ENCODE data around the gene KRT33A. TPM values are rescaled to one million over a fixed set of nuclear protein-coding genes. Genes with fewer than 3 reads are reported as not detected.

KRT33A gene
- total and polyA plus RNA-seq, 2 experiments from 2014 or later = not detected

DNA sequence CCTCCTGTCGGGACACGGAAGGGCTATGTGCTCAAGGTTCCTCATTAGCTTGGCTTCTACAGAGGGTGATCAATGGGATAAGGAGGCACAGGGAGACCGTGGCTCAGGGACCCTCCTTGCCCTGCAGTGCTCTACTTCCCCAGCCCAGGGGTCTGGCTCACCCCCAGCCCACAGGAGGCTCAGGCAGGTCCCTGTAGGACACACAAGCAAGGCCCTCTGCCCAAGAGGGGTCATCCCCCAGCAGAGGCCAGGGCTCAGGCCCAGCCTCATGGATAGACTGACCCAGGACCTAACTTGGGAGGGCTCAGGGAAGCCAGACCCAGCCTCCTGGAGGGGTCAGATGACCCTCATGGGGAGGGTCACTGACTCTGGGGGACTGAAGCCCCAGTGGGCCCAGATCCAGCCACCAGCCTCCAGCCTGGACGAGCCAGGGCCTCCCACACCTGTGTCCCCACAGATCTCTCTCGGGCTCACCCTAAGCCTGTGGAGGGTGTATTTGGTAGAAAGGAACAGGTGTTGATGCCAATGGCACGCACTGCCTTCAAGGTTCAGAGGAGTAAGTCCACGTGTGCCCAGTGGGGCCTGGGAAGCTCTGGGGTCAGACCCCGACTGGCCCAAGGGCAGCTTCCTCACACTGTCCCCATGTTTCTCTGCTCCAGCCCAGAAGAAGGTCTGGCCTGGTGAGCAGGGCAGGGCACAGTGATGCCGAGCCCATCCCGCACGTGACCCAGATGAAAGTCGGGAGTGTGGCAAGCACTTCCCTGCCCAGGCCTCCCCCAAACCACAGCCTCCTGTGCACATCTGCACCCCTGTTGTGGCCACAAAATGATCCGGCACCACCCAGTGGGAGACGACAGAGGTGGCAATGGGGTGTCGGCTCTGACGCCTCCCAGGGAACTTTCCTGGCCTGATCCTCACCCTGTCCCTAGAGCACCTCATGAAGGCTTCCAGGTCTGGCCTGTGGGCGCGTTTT is 24.2 kb downstream of the KRT33A start (continued):
- TF ChIP-seq, protein P1, sequence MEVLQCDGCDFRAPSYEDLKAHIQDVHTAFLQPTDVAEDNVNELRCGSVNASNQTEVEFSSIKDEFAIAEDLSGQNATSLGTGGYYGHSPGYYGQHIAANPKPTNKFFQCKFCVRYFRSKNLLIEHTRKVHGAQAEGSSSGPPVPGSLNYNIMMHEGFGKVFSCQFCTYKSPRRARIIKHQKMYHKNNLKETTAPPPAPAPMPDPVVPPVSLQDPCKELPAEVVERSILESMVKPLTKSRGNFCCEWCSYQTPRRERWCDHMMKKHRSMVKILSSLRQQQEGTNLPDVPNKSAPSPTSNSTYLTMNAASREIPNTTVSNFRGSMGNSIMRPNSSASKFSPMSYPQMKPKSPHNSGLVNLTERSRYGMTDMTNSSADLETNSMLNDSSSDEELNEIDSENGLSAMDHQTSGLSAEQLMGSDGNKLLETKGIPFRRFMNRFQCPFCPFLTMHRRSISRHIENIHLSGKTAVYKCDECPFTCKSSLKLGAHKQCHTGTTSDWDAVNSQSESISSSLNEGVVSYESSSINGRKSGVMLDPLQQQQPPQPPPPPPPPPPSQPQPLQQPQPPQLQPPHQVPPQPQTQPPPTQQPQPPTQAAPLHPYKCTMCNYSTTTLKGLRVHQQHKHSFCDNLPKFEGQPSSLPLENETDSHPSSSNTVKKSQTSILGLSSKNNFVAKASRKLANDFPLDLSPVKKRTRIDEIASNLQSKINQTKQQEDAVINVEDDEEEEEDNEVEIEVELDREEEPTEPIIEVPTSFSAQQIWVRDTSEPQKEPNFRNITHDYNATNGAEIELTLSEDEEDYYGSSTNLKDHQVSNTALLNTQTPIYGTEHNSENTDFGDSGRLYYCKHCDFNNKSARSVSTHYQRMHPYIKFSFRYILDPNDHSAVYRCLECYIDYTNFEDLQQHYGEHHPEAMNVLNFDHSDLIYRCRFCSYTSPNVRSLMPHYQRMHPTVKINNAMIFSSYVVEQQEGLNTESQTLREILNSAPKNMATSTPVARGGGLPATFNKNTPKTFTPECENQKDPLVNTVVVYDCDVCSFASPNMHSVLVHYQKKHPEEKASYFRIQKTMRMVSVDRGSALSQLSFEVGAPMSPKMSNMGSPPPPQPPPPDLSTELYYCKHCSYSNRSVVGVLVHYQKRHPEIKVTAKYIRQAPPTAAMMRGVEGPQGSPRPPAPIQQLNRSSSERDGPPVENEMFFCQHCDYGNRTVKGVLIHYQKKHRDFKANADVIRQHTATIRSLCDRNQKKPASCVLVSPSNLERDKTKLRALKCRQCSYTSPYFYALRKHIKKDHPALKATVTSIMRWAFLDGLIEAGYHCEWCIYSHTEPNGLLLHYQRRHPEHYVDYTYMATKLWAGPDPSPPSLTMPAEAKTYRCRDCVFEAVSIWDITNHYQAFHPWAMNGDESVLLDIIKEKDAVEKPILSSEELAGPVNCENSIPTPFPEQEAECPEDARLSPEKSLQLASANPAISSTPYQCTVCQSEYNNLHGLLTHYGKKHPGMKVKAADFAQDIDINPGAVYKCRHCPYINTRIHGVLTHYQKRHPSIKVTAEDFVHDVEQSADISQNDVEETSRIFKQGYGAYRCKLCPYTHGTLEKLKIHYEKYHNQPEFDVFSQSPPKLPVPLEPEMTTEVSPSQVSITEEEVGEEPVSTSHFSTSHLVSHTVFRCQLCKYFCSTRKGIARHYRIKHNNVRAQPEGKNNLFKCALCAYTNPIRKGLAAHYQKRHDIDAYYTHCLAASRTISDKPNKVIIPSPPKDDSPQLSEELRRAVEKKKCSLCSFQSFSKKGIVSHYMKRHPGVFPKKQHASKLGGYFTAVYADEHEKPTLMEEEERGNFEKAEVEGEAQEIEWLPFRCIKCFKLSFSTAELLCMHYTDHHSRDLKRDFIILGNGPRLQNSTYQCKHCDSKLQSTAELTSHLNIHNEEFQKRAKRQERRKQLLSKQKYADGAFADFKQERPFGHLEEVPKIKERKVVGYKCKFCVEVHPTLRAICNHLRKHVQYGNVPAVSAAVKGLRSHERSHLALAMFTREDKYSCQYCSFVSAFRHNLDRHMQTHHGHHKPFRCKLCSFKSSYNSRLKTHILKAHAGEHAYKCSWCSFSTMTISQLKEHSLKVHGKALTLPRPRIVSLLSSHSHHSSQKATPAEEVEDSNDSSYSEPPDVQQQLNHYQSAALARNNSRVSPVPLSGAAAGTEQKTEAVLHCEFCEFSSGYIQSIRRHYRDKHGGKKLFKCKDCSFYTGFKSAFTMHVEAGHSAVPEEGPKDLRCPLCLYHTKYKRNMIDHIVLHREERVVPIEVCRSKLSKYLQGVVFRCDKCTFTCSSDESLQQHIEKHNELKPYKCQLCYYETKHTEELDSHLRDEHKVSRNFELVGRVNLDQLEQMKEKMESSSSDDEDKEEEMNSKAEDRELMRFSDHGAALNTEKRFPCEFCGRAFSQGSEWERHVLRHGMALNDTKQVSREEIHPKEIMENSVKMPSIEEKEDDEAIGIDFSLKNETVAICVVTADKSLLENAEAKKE (CRISPR knock-in tag; IDR thresholded peaks at IDR 0.05) = no peak
- no peak for TF ChIP-seq POLR2AphosphoS5 (IDR thresholded peaks at IDR 0.05; ENCODE audit: low read depth)
- TF ChIP-seq, protein P2, sequence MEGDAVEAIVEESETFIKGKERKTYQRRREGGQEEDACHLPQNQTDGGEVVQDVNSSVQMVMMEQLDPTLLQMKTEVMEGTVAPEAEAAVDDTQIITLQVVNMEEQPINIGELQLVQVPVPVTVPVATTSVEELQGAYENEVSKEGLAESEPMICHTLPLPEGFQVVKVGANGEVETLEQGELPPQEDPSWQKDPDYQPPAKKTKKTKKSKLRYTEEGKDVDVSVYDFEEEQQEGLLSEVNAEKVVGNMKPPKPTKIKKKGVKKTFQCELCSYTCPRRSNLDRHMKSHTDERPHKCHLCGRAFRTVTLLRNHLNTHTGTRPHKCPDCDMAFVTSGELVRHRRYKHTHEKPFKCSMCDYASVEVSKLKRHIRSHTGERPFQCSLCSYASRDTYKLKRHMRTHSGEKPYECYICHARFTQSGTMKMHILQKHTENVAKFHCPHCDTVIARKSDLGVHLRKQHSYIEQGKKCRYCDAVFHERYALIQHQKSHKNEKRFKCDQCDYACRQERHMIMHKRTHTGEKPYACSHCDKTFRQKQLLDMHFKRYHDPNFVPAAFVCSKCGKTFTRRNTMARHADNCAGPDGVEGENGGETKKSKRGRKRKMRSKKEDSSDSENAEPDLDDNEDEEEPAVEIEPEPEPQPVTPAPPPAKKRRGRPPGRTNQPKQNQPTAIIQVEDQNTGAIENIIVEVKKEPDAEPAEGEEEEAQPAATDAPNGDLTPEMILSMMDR (conservative IDR thresholded peaks at IDR 0.05; ENCODE audit: low read depth in 2 of 2) = no peak; a peak in 1 of 4 replicates

DNA sequence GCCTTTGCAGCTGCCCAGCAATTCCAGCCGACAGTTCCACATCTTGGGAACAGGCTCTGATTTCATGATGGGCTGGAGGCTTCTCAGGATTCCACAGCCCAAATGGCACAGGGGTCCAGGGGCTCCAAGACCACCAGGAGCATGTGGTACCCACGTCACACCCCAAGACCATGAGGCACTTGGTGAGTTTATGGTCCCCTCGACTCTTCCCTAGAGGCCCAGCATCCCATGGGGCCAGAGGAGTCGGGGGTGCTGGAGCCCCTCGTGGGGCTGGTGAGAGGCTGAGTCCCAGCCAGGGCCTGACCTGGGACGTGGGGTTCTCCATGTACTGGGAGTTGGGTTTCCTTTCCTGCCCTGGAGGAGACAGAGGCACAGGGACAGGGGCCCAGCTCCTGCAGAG is 25.0 kb downstream of the KRT33A start:
- H3K36me3 Mint-ChIP-seq (ENCODE audit: low read depth) = no peaks in the 10 kb centered on the region
- Histone ChIP-seq H3K4me2 (no peak overlapping the region), H3F3A (replicated peaks; ENCODE audit: low read depth) (no peaks in the 10 kb centered on the region), H3K4me3 (no peak overlapping the region), H3K27me3 (ENCODE audit: insufficient read depth) (no peaks in the 10 kb centered on the region), H3K36me3 (ENCODE audit: insufficient read depth) (no peaks in the 10 kb centered on the region), H2AFZ (no peak overlapping the region), H3K9me2 (ENCODE audit: insufficient read depth) (no peaks in the 10 kb centered on the region), H3K4me1 (ENCODE audit: insufficient read depth) (no peaks in the 10 kb centered on the region), H3K27ac (ENCODE audit: low read depth) (no peak overlapping the region), H3K79me2 (replicated peaks; ENCODE audit: insufficient read depth) (no peaks in the 10 kb centered on the region), H4K20me1 (replicated peaks; ENCODE audit: insufficient read depth) (no peaks in the 10 kb centered on the region)
- DNase-seq (ENCODE audit: low spot score) (no peak), ATAC-seq (no peak)
- H3K4me3 Mint-ChIP-seq = no peak overlapping the region
- H3K9me3 Mint-ChIP-seq = no peaks in the 10 kb centered on the region; the same call in 2 of the 3 replicates
- H3K4me1 Mint-ChIP-seq = no peaks in the 10 kb centered on the region; the same call in 2 of the 3 replicates
- peaks cover 11% of the 10 kb centered on the region for H3K27me3 Mint-ChIP-seq (ENCODE audit: insufficient read depth, low read depth, poor library complexity)
- H3K27ac Mint-ChIP-seq = no peak overlapping the region
- TF ChIP-seq POLR2AphosphoS5 (IDR thresholded peaks at IDR 0.05; ENCODE audit: low read depth) (no peak), CREB1 (CRISPR knock-in tag; IDR thresholded peaks at IDR 0.05; ENCODE audit: low read depth) (no peak), EZH2phosphoT487 (IDR thresholded peaks at IDR 0.05; ENCODE audit: unreplicated experiment) (no peak), STAT1 (IDR thresholded peaks at IDR 0.05; ENCODE audit: unreplicated experiment) (no peak), EZH2 (IDR thresholded peaks at IDR 0.05; ENCODE audit: low read depth, unreplicated experiment) (no peak), ZNF331 (CRISPR knock-in tag; IDR thresholded peaks at IDR 0.05; ENCODE audit: low read depth) (no peak)
- TF ChIP-seq, protein P3, sequence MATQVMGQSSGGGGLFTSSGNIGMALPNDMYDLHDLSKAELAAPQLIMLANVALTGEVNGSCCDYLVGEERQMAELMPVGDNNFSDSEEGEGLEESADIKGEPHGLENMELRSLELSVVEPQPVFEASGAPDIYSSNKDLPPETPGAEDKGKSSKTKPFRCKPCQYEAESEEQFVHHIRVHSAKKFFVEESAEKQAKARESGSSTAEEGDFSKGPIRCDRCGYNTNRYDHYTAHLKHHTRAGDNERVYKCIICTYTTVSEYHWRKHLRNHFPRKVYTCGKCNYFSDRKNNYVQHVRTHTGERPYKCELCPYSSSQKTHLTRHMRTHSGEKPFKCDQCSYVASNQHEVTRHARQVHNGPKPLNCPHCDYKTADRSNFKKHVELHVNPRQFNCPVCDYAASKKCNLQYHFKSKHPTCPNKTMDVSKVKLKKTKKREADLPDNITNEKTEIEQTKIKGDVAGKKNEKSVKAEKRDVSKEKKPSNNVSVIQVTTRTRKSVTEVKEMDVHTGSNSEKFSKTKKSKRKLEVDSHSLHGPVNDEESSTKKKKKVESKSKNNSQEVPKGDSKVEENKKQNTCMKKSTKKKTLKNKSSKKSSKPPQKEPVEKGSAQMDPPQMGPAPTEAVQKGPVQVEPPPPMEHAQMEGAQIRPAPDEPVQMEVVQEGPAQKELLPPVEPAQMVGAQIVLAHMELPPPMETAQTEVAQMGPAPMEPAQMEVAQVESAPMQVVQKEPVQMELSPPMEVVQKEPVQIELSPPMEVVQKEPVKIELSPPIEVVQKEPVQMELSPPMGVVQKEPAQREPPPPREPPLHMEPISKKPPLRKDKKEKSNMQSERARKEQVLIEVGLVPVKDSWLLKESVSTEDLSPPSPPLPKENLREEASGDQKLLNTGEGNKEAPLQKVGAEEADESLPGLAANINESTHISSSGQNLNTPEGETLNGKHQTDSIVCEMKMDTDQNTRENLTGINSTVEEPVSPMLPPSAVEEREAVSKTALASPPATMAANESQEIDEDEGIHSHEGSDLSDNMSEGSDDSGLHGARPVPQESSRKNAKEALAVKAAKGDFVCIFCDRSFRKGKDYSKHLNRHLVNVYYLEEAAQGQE (IDR thresholded peaks at IDR 0.05; ENCODE audit: unreplicated experiment) = no peak
- TF ChIP-seq, protein P4, sequence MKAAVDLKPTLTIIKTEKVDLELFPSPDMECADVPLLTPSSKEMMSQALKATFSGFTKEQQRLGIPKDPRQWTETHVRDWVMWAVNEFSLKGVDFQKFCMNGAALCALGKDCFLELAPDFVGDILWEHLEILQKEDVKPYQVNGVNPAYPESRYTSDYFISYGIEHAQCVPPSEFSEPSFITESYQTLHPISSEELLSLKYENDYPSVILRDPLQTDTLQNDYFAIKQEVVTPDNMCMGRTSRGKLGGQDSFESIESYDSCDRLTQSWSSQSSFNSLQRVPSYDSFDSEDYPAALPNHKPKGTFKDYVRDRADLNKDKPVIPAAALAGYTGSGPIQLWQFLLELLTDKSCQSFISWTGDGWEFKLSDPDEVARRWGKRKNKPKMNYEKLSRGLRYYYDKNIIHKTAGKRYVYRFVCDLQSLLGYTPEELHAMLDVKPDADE (IDR thresholded peaks at IDR 0.05) = no peak

Data from GM23338 (cell line).